Measurements from ENCODE around the gene NUDT1. TPM values are rescaled to one million over a fixed set of nuclear protein-coding genes. Genes with fewer than 3 reads are reported as not detected.

The NUDT1 gene
- total RNA-seq, 1 experiment from 2014 or later, result 117 TPM

- Histone ChIP-seq H3K4me3 (ENCODE audit: low read depth, low read length, poor library complexity, severe bottlenecking) (no peak overlapping the region), H3K36me3 (ENCODE audit: insufficient read depth, low read length, poor library complexity, severe bottlenecking) (peaks cover 2% of the 10 kb centered on the region), H3K4me1 (ENCODE audit: insufficient read depth, low read length, poor library complexity, severe bottlenecking) (peaks cover 11% of the 10 kb centered on the region), H3K27ac (ENCODE audit: low read depth, low read length, poor library complexity, severe bottlenecking) (no peak overlapping the region), H3K27me3 (replicated peaks; ENCODE audit: insufficient read depth, low read depth, low read length, poor library complexity) (no peaks in the 10 kb centered on the region), H3K9me3 (ENCODE audit: low read depth, low read length, poor library complexity, severe bottlenecking) (no peaks in the 10 kb centered on the region)
- TF ChIP-seq EZH2 (IDR thresholded peaks at IDR 0.05; ENCODE audit: borderline replicate concordance, low read depth, low read length, poor library complexity, severe bottlenecking), result no peak
- peak; percentile 76 for TF ChIP-seq CTCF (conservative IDR thresholded peaks at IDR 0.05; ENCODE audit: low read depth, low read length)
- intact Hi-C loops (cut with micrococcal nuclease; ENCODE audit: unreplicated experiment), result loop anchor here (5.0 kb wide), 1 partner anchor 100 kb away; no protein-coding TSS in a partner anchor
- BruUV-seq (replicated peaks), result no TSS peak
- peak; percentile 33 for DNase-seq (ENCODE audit: low spot score)
- POLR2A ChIA-PET (ENCODE audit: low non-redundant PET), result interaction anchor here (0.6 kb wide), 1 partner anchor 74 kb away, joined by 10 read pairs; no protein-coding TSS in a partner anchor
- CTCF ChIA-PET, result no interaction called here
These were observed 5.3 kb downstream of the NUDT1 start for GRCh38 chr7:2247141-2247995.

- ChIA-PET CTCF (interaction anchor here (0.6 kb wide), 1 partner anchor 17 kb away, joined by 4 read pairs; the partner anchor contains the start of gene MAD1L1), POLR2A (ENCODE audit: low non-redundant PET) (no interaction called here)
- no TSS peak for BruUV-seq (replicated peaks)
- intact Hi-C loops (cut with micrococcal nuclease; ENCODE audit: unreplicated experiment), result loop anchor here (5.0 kb wide), 1 partner anchor 98 kb away; no protein-coding TSS in a partner anchor
- Histone ChIP-seq H3K9me3 (ENCODE audit: low read depth, low read length, poor library complexity, severe bottlenecking) (no peaks in the 10 kb centered on the region), H3K4me1 (ENCODE audit: insufficient read depth, low read length, poor library complexity, severe bottlenecking) (no peaks in the 10 kb centered on the region), H3K27me3 (replicated peaks; ENCODE audit: insufficient read depth, low read depth, low read length, poor library complexity) (no peaks in the 10 kb centered on the region), H3K27ac (ENCODE audit: low read depth, low read length, poor library complexity, severe bottlenecking) (no peak overlapping the region), H3K36me3 (ENCODE audit: insufficient read depth, low read length, poor library complexity, severe bottlenecking) (peaks cover 2% of the 10 kb centered on the region), H3K4me3 (ENCODE audit: low read depth, low read length, poor library complexity, severe bottlenecking) (no peak overlapping the region)
- DNase-seq (ENCODE audit: low spot score), result no peak
- no peak for TF ChIP-seq CTCF (conservative IDR thresholded peaks at IDR 0.05; ENCODE audit: low read depth, low read length)
- no peak for TF ChIP-seq EZH2 (IDR thresholded peaks at IDR 0.05; ENCODE audit: borderline replicate concordance, low read depth, low read length, poor library complexity, severe bottlenecking)
These were observed 7.1 kb downstream of the NUDT1 start for GRCh38 chr7:2248984-2249694.

- ChIA-PET CTCF (no interaction called here), POLR2A (ENCODE audit: low non-redundant PET) (no interaction called here)
- Histone ChIP-seq H3K9me3 (ENCODE audit: low read depth, low read length, poor library complexity, severe bottlenecking) (no peaks in the 10 kb centered on the region), H3K36me3 (ENCODE audit: insufficient read depth, low read length, poor library complexity, severe bottlenecking) (peaks cover 2% of the 10 kb centered on the region), H3K27ac (ENCODE audit: low read depth, low read length, poor library complexity, severe bottlenecking) (no peak overlapping the region), H3K27me3 (replicated peaks; ENCODE audit: insufficient read depth, low read depth, low read length, poor library complexity) (no peaks in the 10 kb centered on the region), H3K4me1 (ENCODE audit: insufficient read depth, low read length, poor library complexity, severe bottlenecking) (no peaks in the 10 kb centered on the region), H3K4me3 (ENCODE audit: low read depth, low read length, poor library complexity, severe bottlenecking) (no peak overlapping the region)
- no TSS peak for BruUV-seq (replicated peaks)
- DNase-seq (ENCODE audit: low spot score), result no peak
- TF ChIP-seq CTCF (conservative IDR thresholded peaks at IDR 0.05; ENCODE audit: low read depth, low read length) (no peak), EZH2 (IDR thresholded peaks at IDR 0.05; ENCODE audit: borderline replicate concordance, low read depth, low read length, poor library complexity, severe bottlenecking) (no peak)
- intact Hi-C loops (cut with micrococcal nuclease; ENCODE audit: unreplicated experiment), result loop anchor here (5.0 kb wide), 1 partner anchor 97 kb away; no protein-coding TSS in a partner anchor
These were observed 7.8 kb downstream of the NUDT1 start for GRCh38 chr7:2249744-2250323.

Data from A673 (cell line).